ENCODE data around the gene SORCS2. TPM values are rescaled to one million over a fixed set of nuclear protein-coding genes. Genes with fewer than 3 reads are reported as not detected.

Gene SORCS2
- total and polyA plus RNA-seq, 2 donors, result 2.2 to 2.7 TPM

DNA sequence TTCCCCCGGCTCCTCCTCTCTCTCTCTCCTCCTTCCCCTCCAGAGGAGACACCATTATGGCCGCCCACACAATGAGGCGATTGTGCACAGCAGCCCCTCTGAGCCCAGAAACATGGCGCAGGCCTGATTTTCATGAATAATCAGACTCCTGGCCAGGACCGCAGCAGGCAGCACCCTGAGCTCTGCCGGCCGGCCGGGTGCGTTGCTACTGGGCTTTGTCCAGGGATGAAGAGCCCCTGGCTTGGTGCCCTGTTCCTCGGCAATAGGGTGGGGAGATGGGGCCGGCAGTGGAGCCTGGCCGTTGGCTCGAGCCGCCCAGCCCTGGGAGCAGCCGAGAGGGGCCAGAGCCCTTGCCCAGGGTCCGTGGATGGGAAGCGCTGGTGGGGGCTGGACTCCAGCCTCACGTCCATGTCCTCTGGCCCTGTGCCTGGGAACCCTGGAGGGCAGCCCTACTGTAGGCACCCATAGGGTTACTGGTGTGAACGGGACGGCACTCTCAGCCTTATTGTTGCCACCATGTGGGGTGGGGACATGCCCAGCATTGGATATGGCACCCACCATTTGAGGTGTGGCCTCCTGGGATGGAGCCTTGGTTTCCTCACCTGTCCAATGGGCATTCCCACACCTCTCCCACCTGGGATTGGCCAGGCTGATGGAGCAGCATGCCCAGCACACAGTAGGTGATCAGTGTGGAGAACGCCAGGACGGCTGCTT, 103.0 kb downstream of the SORCS2 start:
- Histone ChIP-seq H3K9me3 (ENCODE audit: control insufficient read depth in 2 of 2, insufficient read depth in 1 of 2, low read length in 1 of 2) (no peaks in the 10 kb centered on the region), H3K27me3 (ENCODE audit: control insufficient read depth in 2 of 2, insufficient read depth in 1 of 2, low read length in 1 of 2) (peaks cover 0 to 2% of the 10 kb centered on the region in 2 donors), H3K36me3 (ENCODE audit: control insufficient read depth in 2 of 2, insufficient read depth in 2 of 2, low read length in 1 of 2) (no peaks in the 10 kb centered on the region), H3K27ac (ENCODE audit: low read depth in 1 of 2, low read length in 1 of 2) (no peak overlapping the region), H3K4me1 (ENCODE audit: control insufficient read depth in 2 of 2, insufficient read depth in 2 of 2, low read length in 2 of 2) (no peaks in the 10 kb centered on the region), H3K4me3 (ENCODE audit: low read length in 2 of 2) (no peak overlapping the region)
- 84% methylated on average over 22 of the region's 22 CpGs for WGBS
- DNase-seq (ENCODE audit: low read depth in 6 of 9, low spot score in 9 of 9), result no peak

DNA sequence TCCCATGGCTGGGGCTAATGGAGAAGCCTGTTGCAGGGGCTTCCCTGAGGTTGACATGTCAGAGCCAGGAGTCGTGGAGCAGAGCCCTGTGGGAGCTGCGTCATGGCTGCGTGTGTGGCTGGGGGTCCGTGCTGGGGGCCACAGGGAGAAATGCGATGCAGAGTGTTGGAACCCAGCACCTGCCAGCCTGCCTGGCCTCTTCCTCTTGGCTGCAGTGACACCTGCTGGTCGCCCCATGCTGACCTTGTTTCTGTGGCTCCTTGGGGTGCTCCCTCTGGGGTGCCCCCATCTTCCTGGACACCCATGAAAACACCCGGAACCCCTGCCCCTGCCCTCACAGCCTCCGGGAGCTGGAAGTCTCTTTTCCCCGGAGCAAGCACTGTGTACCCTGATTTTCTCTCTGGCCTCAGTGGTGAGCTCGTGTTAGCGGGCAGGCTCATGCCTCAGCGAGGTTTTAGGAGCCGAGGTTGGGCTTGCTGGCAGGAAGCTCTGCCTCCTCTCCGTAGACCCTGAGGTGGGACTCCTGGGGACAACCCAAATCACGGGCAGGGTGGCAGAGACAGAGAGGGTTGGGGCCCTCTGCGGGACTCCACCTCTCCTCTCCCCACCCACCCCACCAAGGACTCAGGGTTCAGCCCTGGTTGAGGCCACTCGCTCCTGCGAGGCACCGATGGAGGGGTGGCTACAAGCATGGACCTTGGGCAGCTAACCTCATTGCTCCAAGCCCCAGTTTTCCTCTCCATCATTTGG, 103.7 kb downstream of the SORCS2 start:
- no peak overlapping the region for H3K4me3 ChIP-seq (ENCODE audit: low read length in 2 of 2)
- H3K4me1 ChIP-seq (ENCODE audit: control insufficient read depth in 2 of 2, insufficient read depth in 2 of 2, low read length in 2 of 2), result no peaks in the 10 kb centered on the region
- no peaks in the 10 kb centered on the region for H3K9me3 ChIP-seq (ENCODE audit: control insufficient read depth in 2 of 2, insufficient read depth in 1 of 2, low read length in 1 of 2)
- H3K27ac ChIP-seq (ENCODE audit: low read depth in 1 of 2, low read length in 1 of 2), result no peak overlapping the region
- no peak for DNase-seq (ENCODE audit: low read depth in 6 of 9, low spot score in 9 of 9)
- H3K27me3 ChIP-seq (ENCODE audit: control insufficient read depth in 2 of 2, insufficient read depth in 1 of 2, low read length in 1 of 2), result peaks cover 0 to 2% of the 10 kb centered on the region in 2 donors
- 76% methylated on average over 19 of the region's 19 CpGs for WGBS
- no peaks in the 10 kb centered on the region for H3K36me3 ChIP-seq (ENCODE audit: control insufficient read depth in 2 of 2, insufficient read depth in 2 of 2, low read length in 1 of 2)

DNA sequence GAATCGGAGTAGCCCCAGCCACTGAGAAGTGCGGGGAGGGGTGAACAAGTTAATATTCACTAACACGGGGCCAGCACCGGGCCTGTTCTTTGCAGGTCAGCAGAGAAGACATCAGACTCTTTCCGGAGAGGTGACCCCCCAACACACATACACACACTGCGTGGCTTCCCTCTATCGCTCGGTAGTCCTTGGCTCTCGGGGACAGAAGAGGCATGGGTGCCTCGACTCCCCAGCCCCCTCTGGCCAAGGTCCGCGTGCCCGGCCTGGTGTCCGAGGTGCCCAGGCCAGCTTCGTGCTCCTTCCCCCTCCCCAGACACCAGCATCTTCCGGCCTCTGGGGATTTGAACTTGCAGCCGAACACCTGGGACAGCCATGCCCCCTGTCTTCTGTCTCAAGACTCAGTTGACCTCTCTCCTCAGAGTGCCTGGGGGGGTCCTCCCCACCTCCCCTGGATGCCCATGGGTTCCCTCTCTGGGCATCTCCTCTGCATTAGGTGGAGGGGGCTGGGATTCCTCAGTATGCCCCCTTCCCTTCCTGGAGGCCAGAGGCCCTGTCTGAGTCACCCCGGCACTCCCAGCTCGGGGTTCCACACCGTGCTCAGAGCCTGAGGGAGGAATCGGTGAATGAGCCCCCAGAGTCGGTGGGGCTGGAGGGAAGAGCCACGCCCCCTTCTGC, 104.5 kb downstream of the SORCS2 start:
- WGBS, result 88% methylated on average over 23 of the region's 23 CpGs
- Histone ChIP-seq H3K36me3 (ENCODE audit: control insufficient read depth in 2 of 2, insufficient read depth in 2 of 2, low read length in 1 of 2) (no peaks in the 10 kb centered on the region), H3K9me3 (ENCODE audit: control insufficient read depth in 2 of 2, insufficient read depth in 1 of 2, low read length in 1 of 2) (no peaks in the 10 kb centered on the region), H3K4me3 (ENCODE audit: low read length in 2 of 2) (no peak overlapping the region), H3K27ac (ENCODE audit: low read depth in 1 of 2, low read length in 1 of 2) (no peak overlapping the region), H3K27me3 (ENCODE audit: control insufficient read depth in 2 of 2, insufficient read depth in 1 of 2, low read length in 1 of 2) (peaks cover 0 to 2% of the 10 kb centered on the region in 2 donors), H3K4me1 (ENCODE audit: control insufficient read depth in 2 of 2, insufficient read depth in 2 of 2, low read length in 2 of 2) (no peaks in the 10 kb centered on the region)
- no peak for DNase-seq (ENCODE audit: low read depth in 6 of 9, low spot score in 9 of 9)

DNA sequence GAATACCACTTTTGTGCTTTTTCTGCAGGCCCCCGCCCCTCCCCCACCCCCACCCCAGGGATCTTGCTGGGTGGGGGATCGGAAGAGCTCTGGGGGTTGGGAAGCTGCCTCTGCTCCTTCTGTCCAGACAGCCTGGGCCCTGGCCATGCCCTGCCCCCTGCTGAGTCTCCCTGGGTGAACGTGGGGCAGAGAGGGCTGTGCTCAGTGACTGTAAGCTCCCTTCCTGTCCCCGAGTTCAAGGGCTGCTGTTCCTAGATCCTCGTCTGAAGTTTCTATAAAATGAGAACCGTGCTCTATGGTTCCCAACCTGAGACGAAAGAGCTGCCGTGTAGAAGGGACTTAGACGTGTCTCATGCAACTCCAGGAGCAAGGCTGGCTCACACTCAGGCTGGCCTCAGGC, 105.0 kb downstream of the SORCS2 start:
- WGBS, result 62% methylated on average over 9 of the region's 9 CpGs
- no peak for DNase-seq (ENCODE audit: low read depth in 6 of 9, low spot score in 9 of 9)
- Histone ChIP-seq H3K27me3 (ENCODE audit: control insufficient read depth in 2 of 2, insufficient read depth in 1 of 2, low read length in 1 of 2) (peaks cover 0 to 2% of the 10 kb centered on the region in 2 donors), H3K9me3 (ENCODE audit: control insufficient read depth in 2 of 2, insufficient read depth in 1 of 2, low read length in 1 of 2) (no peaks in the 10 kb centered on the region), H3K4me1 (ENCODE audit: control insufficient read depth in 2 of 2, insufficient read depth in 2 of 2, low read length in 2 of 2) (no peaks in the 10 kb centered on the region), H3K27ac (ENCODE audit: low read depth in 1 of 2, low read length in 1 of 2) (no peak overlapping the region), H3K4me3 (ENCODE audit: low read length in 2 of 2) (no peak overlapping the region), H3K36me3 (ENCODE audit: control insufficient read depth in 2 of 2, insufficient read depth in 2 of 2, low read length in 1 of 2) (no peaks in the 10 kb centered on the region)

DNA sequence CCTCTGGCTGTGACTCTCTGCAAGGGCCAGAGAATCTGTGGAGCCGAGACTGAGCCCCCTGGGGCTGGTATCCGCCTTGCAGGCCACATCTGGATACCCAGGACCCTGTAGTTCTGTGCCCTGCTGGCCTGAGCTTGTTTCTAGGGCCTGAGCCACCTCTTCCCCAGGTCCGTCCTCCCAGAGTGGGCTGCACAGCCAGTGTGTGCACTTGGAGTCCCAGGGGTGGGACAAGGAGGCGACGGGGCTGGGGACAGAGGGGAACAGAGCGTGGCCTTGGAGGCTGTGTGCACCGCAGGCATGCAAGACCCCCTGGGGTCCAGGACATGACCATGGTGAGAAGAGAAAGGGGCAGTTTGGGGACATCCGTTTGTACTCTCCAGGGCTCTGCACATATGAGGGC, 105.5 kb downstream of the SORCS2 start:
- H3K4me1 ChIP-seq (ENCODE audit: control insufficient read depth in 2 of 2, insufficient read depth in 2 of 2, low read length in 2 of 2), result no peaks in the 10 kb centered on the region
- DNase-seq (ENCODE audit: low read depth in 6 of 9, low spot score in 9 of 9), result no peak
- H3K36me3 ChIP-seq (ENCODE audit: control insufficient read depth in 2 of 2, insufficient read depth in 2 of 2, low read length in 1 of 2), result no peaks in the 10 kb centered on the region
- WGBS, result 84% methylated on average over 8 of the region's 8 CpGs
- H3K4me3 ChIP-seq (ENCODE audit: low read length in 2 of 2), result no peak overlapping the region
- peaks cover 0 to 2% of the 10 kb centered on the region in 2 donors for H3K27me3 ChIP-seq (ENCODE audit: control insufficient read depth in 2 of 2, insufficient read depth in 1 of 2, low read length in 1 of 2)
- H3K27ac ChIP-seq (ENCODE audit: low read depth in 1 of 2, low read length in 1 of 2), result no peak overlapping the region
- H3K9me3 ChIP-seq (ENCODE audit: control insufficient read depth in 2 of 2, insufficient read depth in 1 of 2, low read length in 1 of 2), result no peaks in the 10 kb centered on the region

DNA sequence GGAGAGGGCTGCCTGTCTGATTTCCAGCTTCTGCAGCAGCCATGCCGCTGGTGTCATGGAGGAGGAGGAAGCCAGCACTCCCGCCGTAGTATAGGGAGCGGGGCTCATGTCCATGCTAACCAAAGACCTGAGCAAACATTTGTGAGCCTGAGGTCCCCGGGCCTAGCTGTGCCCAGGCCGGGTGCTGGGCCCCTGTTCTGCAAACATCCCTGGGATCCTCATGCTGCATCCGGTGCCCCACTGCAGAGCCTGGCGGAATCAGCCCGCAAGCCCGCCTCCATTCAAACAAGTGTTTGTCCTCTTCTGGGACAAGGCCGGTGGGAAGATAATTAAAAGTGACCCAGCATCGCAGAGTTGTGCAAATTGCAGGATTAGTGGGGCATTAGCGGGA, 106.3 kb downstream of the SORCS2 start:
- DNase-seq (ENCODE audit: low read depth in 6 of 9, low spot score in 9 of 9), result no peak
- 63% methylated on average over 13 of the region's 13 CpGs for WGBS

DNA sequence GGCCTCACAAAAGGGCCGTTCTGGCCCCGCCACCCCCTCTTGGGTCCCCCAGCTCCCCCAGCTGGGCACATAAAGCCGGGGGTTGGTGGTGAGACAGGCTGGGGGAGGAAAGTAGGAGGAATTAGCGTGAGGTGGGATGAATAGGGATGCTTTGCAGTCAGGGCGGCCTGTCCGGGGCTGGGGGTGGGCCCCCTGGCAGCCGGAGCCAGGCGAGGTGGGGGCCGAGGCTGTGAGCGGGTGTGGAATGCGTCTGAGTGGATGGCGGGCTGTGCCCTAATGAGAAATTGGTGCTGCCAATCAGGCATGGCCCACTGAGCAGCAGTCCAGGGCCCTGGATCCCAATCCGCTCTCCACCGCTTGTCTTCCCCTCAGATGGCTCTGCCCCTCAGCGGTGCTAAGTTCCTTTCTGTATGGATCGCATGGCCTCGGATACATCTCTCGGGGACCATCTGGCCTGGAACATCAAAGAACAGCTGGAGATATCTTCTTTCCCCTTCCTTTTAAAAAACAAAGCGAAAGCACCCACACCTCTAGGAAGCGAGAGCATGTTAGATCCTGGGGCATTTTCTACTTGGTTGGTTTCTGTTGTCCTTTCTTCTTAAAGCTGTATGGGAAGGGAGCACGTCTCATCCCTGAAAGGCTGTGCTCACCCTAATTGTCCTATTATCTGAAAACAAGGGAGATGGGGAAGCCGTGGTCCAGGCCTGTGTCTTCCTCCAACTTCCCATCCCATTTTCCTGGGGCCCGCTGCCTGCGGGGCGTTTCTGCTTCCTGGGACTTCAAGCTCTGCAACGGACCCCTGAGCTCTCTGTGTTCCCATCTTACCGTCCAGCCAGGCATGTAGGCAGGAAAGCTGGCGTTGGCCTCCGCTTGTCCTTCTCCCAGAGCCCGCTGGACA, 106.9 kb downstream of the SORCS2 start:
- Histone ChIP-seq H3K27ac (ENCODE audit: low read depth in 1 of 2, low read length in 1 of 2) (no peak overlapping the region), H3K4me1 (ENCODE audit: control insufficient read depth in 2 of 2, insufficient read depth in 2 of 2, low read length in 2 of 2) (no peaks in the 10 kb centered on the region), H3K27me3 (ENCODE audit: control insufficient read depth in 2 of 2, insufficient read depth in 1 of 2, low read length in 1 of 2) (peaks cover 0 to 2% of the 10 kb centered on the region in 2 donors), H3K36me3 (ENCODE audit: control insufficient read depth in 2 of 2, insufficient read depth in 2 of 2, low read length in 1 of 2) (no peaks in the 10 kb centered on the region), H3K4me3 (ENCODE audit: low read length in 2 of 2) (no peak overlapping the region), H3K9me3 (ENCODE audit: control insufficient read depth in 2 of 2, insufficient read depth in 1 of 2, low read length in 1 of 2) (no peaks in the 10 kb centered on the region)
- no peak for DNase-seq (ENCODE audit: low read depth in 6 of 9, low spot score in 9 of 9)
- WGBS, result 55% methylated on average over 30 of the region's 30 CpGs

More for the DNA sequence above, 106.3 kb downstream of the SORCS2 start:
- Histone ChIP-seq H3K36me3 (ENCODE audit: control insufficient read depth in 2 of 2, insufficient read depth in 2 of 2, low read length in 1 of 2) (no peaks in the 10 kb centered on the region), H3K4me1 (ENCODE audit: control insufficient read depth in 2 of 2, insufficient read depth in 2 of 2, low read length in 2 of 2) (no peaks in the 10 kb centered on the region), H3K27ac (ENCODE audit: low read depth in 1 of 2, low read length in 1 of 2) (no peak overlapping the region), H3K4me3 (ENCODE audit: low read length in 2 of 2) (no peak overlapping the region), H3K27me3 (ENCODE audit: control insufficient read depth in 2 of 2, insufficient read depth in 1 of 2, low read length in 1 of 2) (peaks cover 0 to 2% of the 10 kb centered on the region in 2 donors), H3K9me3 (ENCODE audit: control insufficient read depth in 2 of 2, insufficient read depth in 1 of 2, low read length in 1 of 2) (no peaks in the 10 kb centered on the region)

DNA sequence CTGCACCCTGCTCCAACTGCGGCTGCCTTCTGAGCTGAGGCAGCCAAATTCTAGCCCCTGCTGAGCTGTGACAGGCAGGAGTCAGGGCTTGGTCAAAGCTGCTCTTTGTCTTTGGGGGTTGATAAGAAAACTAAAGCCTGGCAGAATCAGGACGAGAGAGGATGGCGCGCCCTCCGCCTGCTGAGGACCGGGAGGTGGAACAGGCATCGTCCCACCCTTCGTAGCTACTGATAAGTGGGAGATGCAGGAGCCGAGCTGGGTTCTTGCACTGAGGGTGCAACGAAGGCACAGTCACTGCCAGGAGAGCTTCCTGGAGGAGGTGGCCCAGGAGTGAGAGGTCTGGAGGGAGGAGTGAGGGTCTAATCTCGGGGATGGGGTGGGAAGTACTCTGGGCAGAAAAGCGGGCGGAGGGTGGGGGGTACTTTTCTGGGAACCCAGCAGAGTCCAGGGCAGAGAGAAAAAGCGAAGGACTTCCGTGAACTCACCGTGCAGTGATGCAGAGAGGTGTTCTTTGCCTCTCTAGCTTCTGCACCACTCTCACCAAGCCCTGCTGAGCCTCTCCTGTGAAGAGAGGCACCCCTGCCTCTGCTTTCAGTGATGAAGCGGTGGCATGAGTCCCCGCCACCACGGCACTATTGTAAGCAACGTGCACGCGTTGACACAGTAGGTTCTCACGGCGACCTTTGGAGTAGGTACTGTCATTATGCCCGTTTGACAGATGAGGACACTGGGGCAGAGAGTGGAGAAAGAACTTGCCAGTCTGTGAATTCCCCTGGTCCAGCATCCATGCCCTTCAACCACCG, 107.8 kb downstream of the SORCS2 start:
- Histone ChIP-seq H3K27ac (ENCODE audit: low read depth in 1 of 2, low read length in 1 of 2) (no peak overlapping the region), H3K36me3 (ENCODE audit: control insufficient read depth in 2 of 2, insufficient read depth in 2 of 2, low read length in 1 of 2) (no peaks in the 10 kb centered on the region), H3K4me3 (ENCODE audit: low read length in 2 of 2) (no peak overlapping the region), H3K4me1 (ENCODE audit: control insufficient read depth in 2 of 2, insufficient read depth in 2 of 2, low read length in 2 of 2) (no peaks in the 10 kb centered on the region), H3K9me3 (ENCODE audit: control insufficient read depth in 2 of 2, insufficient read depth in 1 of 2, low read length in 1 of 2) (no peaks in the 10 kb centered on the region), H3K27me3 (ENCODE audit: control insufficient read depth in 2 of 2, insufficient read depth in 1 of 2, low read length in 1 of 2) (peaks cover 0 to 2% of the 10 kb centered on the region in 2 donors)
- WGBS, result 88% methylated on average over 26 of the region's 26 CpGs
- DNase-seq (ENCODE audit: low read depth in 6 of 9, low spot score in 9 of 9), result no peak

Data from thymus (tissue), 11 donors.